Measurements from ENCODE around the gene CDHR3.
"Not testable (repeated sequence)": the region's sequence is repeated elsewhere in the genome, so short reads cannot be mapped to it uniquely, and the experiment has no call there.

The CDHR3 gene

GRCh38 chr7:105992905-105993304, 29.8 kb downstream of the CDHR3 start:
- DNase-seq (ENCODE audit: extremely low spot score, insufficient read length, low read depth), result no peak
- FAIRE-seq, result no peak

GRCh38 chr7:105996860-105997737, 34.0 kb downstream of the CDHR3 start:
- no peak for DNase-seq (ENCODE audit: extremely low spot score, insufficient read length, low read depth)

GRCh38 chr7:105999256-105999655, 36.2 kb downstream of the CDHR3 start:
- no peak for FAIRE-seq

More at GRCh38 chr7:105996860-105997737, 34.0 kb downstream of the CDHR3 start:
- FAIRE-seq, result no peak

GRCh38 chr7:106001196-106001595, 38.1 kb downstream of the CDHR3 start:
- DNase-seq (ENCODE audit: extremely low spot score, insufficient read length, low read depth), result no peak
- FAIRE-seq, result no peak

More at GRCh38 chr7:105999256-105999655, 36.2 kb downstream of the CDHR3 start:
- DNase-seq (ENCODE audit: extremely low spot score, insufficient read length, low read depth), result no peak

- no peak for FAIRE-seq
Measured at GRCh38 chr7:106001886-106002285, 38.8 kb downstream of the CDHR3 start.

GRCh38 chr7:106003525-106004064, 40.5 kb downstream of the CDHR3 start:
- DNase-seq (ENCODE audit: extremely low spot score, insufficient read length, low read depth), result no peak
- no peak for FAIRE-seq

More at GRCh38 chr7:106001886-106002285, 38.8 kb downstream of the CDHR3 start:
- DNase-seq (ENCODE audit: extremely low spot score, insufficient read length, low read depth), result no peak

- FAIRE-seq, result no peak
Measured at GRCh38 chr7:106006906-106007305, 43.8 kb downstream of the CDHR3 start.

GRCh38 chr7:106007796-106008195, 44.7 kb downstream of the CDHR3 start:
- DNase-seq (ENCODE audit: extremely low spot score, insufficient read length, low read depth); FAIRE-seq: not testable (repeated sequence)

More at GRCh38 chr7:106006906-106007305, 43.8 kb downstream of the CDHR3 start:
- DNase-seq (ENCODE audit: extremely low spot score, insufficient read length, low read depth), result no peak

- DNase-seq (ENCODE audit: extremely low spot score, insufficient read length, low read depth), result peak; percentile 57
- peak; percentile 15 for FAIRE-seq
Measured at GRCh38 chr7:106009503-106010226, 46.6 kb downstream of the CDHR3 start.

GRCh38 chr7:106010331-106010730, 47.3 kb downstream of the CDHR3 start:
- DNase-seq (ENCODE audit: extremely low spot score, insufficient read length, low read depth), result no peak
- FAIRE-seq, result no peak

- FAIRE-seq (no peak), DNase-seq (ENCODE audit: extremely low spot score, insufficient read length, low read depth) (no peak)
Measured at GRCh38 chr7:106010866-106011265, 47.8 kb downstream of the CDHR3 start.

GRCh38 chr7:106012184-106012583, 49.1 kb downstream of the CDHR3 start:
- FAIRE-seq (no peak), DNase-seq (ENCODE audit: extremely low spot score, insufficient read length, low read depth) (no peak)

- DNase-seq (ENCODE audit: extremely low spot score, insufficient read length, low read depth) (no peak), FAIRE-seq (no peak)
Measured at GRCh38 chr7:106012935-106013439, 49.9 kb downstream of the CDHR3 start.

- DNase-seq (ENCODE audit: extremely low spot score, insufficient read length, low read depth) (no peak), FAIRE-seq (no peak)
Measured at GRCh38 chr7:106015381-106016218, 52.5 kb downstream of the CDHR3 start.

- no peak for DNase-seq (ENCODE audit: extremely low spot score, insufficient read length, low read depth)
- FAIRE-seq, result no peak
Measured at GRCh38 chr7:106016331-106016730, 53.3 kb downstream of the CDHR3 start.

GRCh38 chr7:106017657-106018056, 54.6 kb downstream of the CDHR3 start:
- FAIRE-seq (no peak), DNase-seq (ENCODE audit: extremely low spot score, insufficient read length, low read depth) (no peak)

GRCh38 chr7:106018566-106019469, 55.8 kb downstream of the CDHR3 start:
- FAIRE-seq, result no peak
- DNase-seq (ENCODE audit: extremely low spot score, insufficient read length, low read depth), result no peak

GRCh38 chr7:106019470-106019820, 56.4 kb downstream of the CDHR3 start:
- DNase-seq (ENCODE audit: extremely low spot score, insufficient read length, low read depth) (no peak), FAIRE-seq (no peak)

Data from GM18507 (cell line).